HepG2 (cell line): ENCODE results near the gene PPCDC.

Experiments used
- LRRFIP1 ChIP-seq: sonication (generic); formaldehyde crosslinking; conservative IDR thresholded peaks from 2 replicates; pipeline ENCODE4 v1.4.0; 2020; ENCODE audit warnings: missing genetic modification reagents
- ZNF766 ChIP-seq: sonication (generic); formaldehyde crosslinking; IDR thresholded peaks from 2 replicates; pipeline ENCODE4 v1.5.0; 2020; ENCODE audit warnings: missing genetic modification reagents, borderline replicate concordance

- TF ChIP-seq LRRFIP1 (CRISPR knock-in tag) (no peak), ZNF766 (CRISPR knock-in tag) (no peak)
These were observed 22.1 kb downstream of the PPCDC start for GRCh38 chr15:75045332-75046015.
